HFF-Myc (cell line): ENCODE data around the gene SORCS2.

Source experiments
- DNase-seq: peaks from one replicate; pipeline ENCODE4 v3.0.0-alpha.2; 2011; ENCODE audit warnings: low read depth; ENCODE audit errors: extremely low read depth
- H3K4me3 ChIP-seq: replicated peaks from 2 replicates; pipeline ENCODE4 v1.5.1; 2011; ENCODE audit warnings: low read depth, mild to moderate bottlenecking, control low read depth, low read length
- CTCF ChIP-seq: IDR thresholded peaks from 2 replicates; pipeline ENCODE4 v1.5.1; 2012; ENCODE audit warnings: mild to moderate bottlenecking, low read depth, low read length, control low read depth; ENCODE audit errors: missing control alignments

The SORCS2 gene

GRCh38 chr4:7616193-7616592 lies 423.9 kb downstream of the SORCS2 start:
- no peak for TF ChIP-seq CTCF
- DNase-seq, result no peak
- no peak overlapping the region for H3K4me3 ChIP-seq

GRCh38 chr4:7618361-7618760 lies 426.0 kb downstream of the SORCS2 start:
- no peak overlapping the region for H3K4me3 ChIP-seq
- DNase-seq, result no peak
- TF ChIP-seq CTCF, result no peak

GRCh38 chr4:7620086-7620813 lies 427.9 kb downstream of the SORCS2 start:
- no peak overlapping the region for H3K4me3 ChIP-seq
- no peak for DNase-seq
- TF ChIP-seq CTCF, result no peak

DNA sequence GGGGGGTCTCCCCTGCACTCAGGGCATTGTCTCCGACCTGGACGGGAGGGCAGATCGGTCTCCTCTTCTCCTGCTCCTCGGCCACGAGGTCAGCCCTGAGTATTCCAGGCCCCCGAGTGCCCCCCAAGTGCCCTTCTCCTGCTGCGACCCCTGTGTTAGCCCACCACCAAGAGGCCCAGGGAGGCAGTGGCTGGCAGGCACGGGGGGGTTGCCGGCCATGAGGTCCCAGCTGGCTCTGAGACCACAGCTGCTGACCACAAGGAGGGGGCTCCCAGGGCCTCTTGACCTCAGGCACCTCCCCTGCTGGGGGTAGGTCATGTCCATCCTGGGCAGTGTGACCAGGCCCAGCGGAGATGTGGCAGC lies 428.5 kb downstream of the SORCS2 start:
- H3K4me3 ChIP-seq, result no peak overlapping the region
- no peak for DNase-seq
- no peak for TF ChIP-seq CTCF

GRCh38 chr4:7621252-7622035 lies 429.1 kb downstream of the SORCS2 start:
- no peak for DNase-seq
- TF ChIP-seq CTCF, result no peak
- no peak overlapping the region for H3K4me3 ChIP-seq

DNA sequence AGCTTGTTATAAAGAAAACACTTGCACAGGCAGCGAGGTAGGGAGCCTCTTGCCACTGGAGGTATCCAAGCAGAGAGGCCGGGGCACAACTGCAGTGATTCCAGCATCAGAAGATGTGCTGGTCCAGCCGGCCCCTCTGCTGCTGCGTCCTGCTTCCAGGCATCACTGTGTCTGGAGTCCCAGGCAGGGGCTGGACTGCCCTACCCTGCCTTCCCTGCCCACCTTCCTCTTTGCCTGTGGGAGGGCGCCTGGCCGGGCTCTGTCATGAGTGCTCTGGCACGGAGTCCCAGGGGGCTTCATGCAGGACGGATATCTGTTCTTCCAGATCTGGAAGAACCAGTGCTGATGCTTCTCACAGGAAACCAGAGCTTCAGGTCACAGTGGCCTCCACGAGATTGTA lies 430.0 kb downstream of the SORCS2 start:
- H3K4me3 ChIP-seq, result no peak overlapping the region
- TF ChIP-seq CTCF, result no peak
- DNase-seq, result no peak

- no peak for TF ChIP-seq CTCF
- no peak overlapping the region for H3K4me3 ChIP-seq
- DNase-seq, result no peak
Observed at GRCh38 chr4:7623468-7623867, 431.1 kb downstream of the SORCS2 start.
